BJ (cell line): ENCODE results near the gene EPAS1. TPM values are rescaled to one million over a fixed set of nuclear protein-coding genes. Genes with fewer than 3 reads are reported as not detected.

Experiments used
- CTCF ChIA-PET: fragments of 350-600 bp; formaldehyde crosslinking; extraction: SDS; loops from one replicate; lab custom pipeline; 2021; ENCODE audit warnings: antibody characterized with exemption, inconsistent platforms; lab: Yijun Ruan, JAX
- POLR2A ChIA-PET: fragments of 300-600 bp; sonication (Branson Sonifier 250); formaldehyde crosslinking; extraction: SDS; loops from one replicate; lab custom pipeline; 2021; ENCODE audit warnings: antibody characterized with exemption; lab: Charles Lee
- DNase-seq: peaks from one replicate; pipeline ENCODE4 v3.0.0-alpha.2; 2011; ENCODE audit warnings: low read depth
- H3K27me3 ChIP-seq: 2 replicates; pipeline ENCODE4 v1.6.0; 2011; ENCODE audit warnings: low read length; ENCODE audit not compliant: control insufficient read depth, insufficient read depth
- H3K36me3 ChIP-seq: 2 replicates; pipeline ENCODE4 v1.5.1; 2011; ENCODE audit warnings: low read length; ENCODE audit not compliant: control insufficient read depth, insufficient read depth
- H3K4me3 ChIP-seq: 2 replicates; pipeline ENCODE4 v1.5.1; 2011; ENCODE audit warnings: low read depth, mild to moderate bottlenecking, control low read depth, low read length
- polyA plus RNA-seq: library from polyadenylated mRNA; depleted of rRNA; stranded (reverse); fragments of >200 nt; gene quantifications from 2 replicates; pipeline ENCODE4 v1.2.3, GENCODE V29; 2011
- TF ChIP-seq, protein P1 (sequence below): IDR thresholded peaks from 2 replicates; pipeline ENCODE4 v1.5.1; 2011; ENCODE audit warnings: low read depth, mild to moderate bottlenecking, control low read depth, inconsistent platforms, low read length, moderate library complexity; ENCODE audit not compliant: insufficient read depth

Gene EPAS1
- polyA plus RNA-seq, 1 experiment = 531 TPM

DNA sequence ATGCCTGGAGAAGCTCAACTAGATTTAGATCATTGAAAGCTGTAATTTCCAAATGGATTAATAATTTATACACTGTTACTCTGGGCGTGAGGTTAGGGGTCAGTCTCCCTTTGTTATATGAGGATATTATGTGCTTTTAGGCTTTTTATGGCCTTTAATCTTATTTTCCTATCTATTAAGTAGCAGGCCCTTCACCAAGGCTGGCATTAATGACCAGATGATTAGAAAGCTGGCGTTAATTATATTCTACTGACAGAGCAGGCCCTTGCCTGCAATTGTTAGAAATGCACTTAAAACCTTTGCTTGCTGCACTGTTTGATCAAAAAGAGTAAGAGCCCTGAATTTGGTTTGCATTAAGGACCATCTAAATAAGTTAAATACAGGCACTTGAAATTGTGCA is 75.3 kb downstream of the EPAS1 start:
- POLR2A ChIA-PET = no interaction called here
- peaks cover 34% of the 10 kb centered on the region for H3K36me3 ChIP-seq

DNA sequence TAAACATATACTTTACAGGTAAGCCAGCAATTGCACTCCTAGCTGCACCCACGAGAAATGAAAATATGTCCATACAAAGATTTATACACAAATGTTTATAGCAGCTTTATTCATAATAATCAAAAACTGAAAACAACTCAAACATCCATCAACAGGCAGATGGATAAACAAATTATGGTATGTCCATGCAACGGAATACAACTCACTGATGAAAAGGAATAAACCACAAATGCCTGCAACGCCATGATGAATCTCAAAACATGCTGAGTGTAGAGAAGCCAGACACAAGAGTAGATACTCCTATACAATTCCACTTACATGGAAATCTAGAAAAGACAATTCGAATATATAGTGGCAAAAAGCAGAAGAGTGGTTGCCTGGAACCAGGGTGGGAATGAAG is 76.0 kb downstream of the EPAS1 start:
- Histone ChIP-seq H3K27me3 (no peaks in the 10 kb centered on the region), H3K36me3 (peaks cover 41% of the 10 kb centered on the region), H3K4me3 (no peak overlapping the region)
- no peak for DNase-seq
- POLR2A ChIA-PET = no interaction called here
- CTCF ChIA-PET = interaction anchor here (1.1 to 1.2 kb wide), 3 partner anchors 11 to 380 kb away, joined by 3 to 4 read pairs (median 4); no protein-coding TSS in a partner anchor
- TF ChIP-seq, protein P1, sequence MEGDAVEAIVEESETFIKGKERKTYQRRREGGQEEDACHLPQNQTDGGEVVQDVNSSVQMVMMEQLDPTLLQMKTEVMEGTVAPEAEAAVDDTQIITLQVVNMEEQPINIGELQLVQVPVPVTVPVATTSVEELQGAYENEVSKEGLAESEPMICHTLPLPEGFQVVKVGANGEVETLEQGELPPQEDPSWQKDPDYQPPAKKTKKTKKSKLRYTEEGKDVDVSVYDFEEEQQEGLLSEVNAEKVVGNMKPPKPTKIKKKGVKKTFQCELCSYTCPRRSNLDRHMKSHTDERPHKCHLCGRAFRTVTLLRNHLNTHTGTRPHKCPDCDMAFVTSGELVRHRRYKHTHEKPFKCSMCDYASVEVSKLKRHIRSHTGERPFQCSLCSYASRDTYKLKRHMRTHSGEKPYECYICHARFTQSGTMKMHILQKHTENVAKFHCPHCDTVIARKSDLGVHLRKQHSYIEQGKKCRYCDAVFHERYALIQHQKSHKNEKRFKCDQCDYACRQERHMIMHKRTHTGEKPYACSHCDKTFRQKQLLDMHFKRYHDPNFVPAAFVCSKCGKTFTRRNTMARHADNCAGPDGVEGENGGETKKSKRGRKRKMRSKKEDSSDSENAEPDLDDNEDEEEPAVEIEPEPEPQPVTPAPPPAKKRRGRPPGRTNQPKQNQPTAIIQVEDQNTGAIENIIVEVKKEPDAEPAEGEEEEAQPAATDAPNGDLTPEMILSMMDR = no peak

More for the DNA sequence above, 75.3 kb downstream of the EPAS1 start:
- Histone ChIP-seq H3K4me3 (no peak overlapping the region), H3K27me3 (no peaks in the 10 kb centered on the region)
- no peak for DNase-seq
- CTCF ChIA-PET = interaction anchor here (0.9 to 1.4 kb wide), 4 partner anchors 10 to 380 kb away, joined by 3 to 6 read pairs (median 4); no protein-coding TSS in a partner anchor
- TF ChIP-seq, protein P1 = no peak

GRCh38 chr2:46375566-46376125 is 78.4 kb downstream of the EPAS1 start:
- peaks cover 48% of the 10 kb centered on the region for H3K36me3 ChIP-seq
- ChIA-PET POLR2A (no interaction called here), CTCF (interaction anchor here (0.6 to 1.8 kb wide), 2 partner anchors 10 to 102 kb away, joined by 3 to 7 read pairs; no protein-coding TSS in a partner anchor)
- no peak for DNase-seq
- TF ChIP-seq, protein P1 = no peak
- H3K27me3 ChIP-seq = no peaks in the 10 kb centered on the region
- H3K4me3 ChIP-seq = no peak overlapping the region

DNA sequence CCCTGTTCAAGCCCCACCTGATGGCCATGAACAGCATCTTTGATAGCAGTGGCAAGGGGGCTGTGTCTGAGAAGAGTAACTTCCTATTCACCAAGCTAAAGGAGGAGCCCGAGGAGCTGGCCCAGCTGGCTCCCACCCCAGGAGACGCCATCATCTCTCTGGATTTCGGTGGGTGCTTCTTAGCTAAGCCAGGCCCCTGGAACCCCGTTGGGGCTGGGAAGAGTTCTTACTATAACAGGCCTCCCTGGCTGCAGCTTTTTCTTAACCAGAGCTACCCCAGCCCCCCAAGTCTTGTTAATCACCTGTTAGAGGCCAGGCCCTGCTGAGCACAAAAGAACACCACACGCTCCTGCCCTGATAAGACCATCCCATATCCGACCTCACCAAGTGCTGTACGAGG is 79.4 kb downstream of the EPAS1 start:
- ChIA-PET CTCF (interaction anchor here (1.0 kb wide), 1 partner anchor 82 kb away, joined by 3 read pairs; no protein-coding TSS in a partner anchor), POLR2A (no interaction called here)
- Histone ChIP-seq H3K4me3 (no peak overlapping the region), H3K27me3 (no peaks in the 10 kb centered on the region), H3K36me3 (peaks cover 52% of the 10 kb centered on the region)
- no peak for DNase-seq
- TF ChIP-seq, protein P1 = no peak

- ChIA-PET POLR2A (no interaction called here), CTCF (interaction anchor here (1.0 to 4.6 kb wide), 3 partner anchors 10 to 322 kb away, joined by 3 to 25 read pairs (median 5); no protein-coding TSS in a partner anchor)
- no peaks in the 10 kb centered on the region for H3K27me3 ChIP-seq
- TF ChIP-seq, protein P1 = no peak
- H3K4me3 ChIP-seq = no peak overlapping the region
- DNase-seq = no peak
- H3K36me3 ChIP-seq = peaks cover 55% of the 10 kb centered on the region
These were observed 79.9 kb downstream of the EPAS1 start for GRCh38 chr2:46377101-46377581.
